Dedifferentiated amniotic fluid mesenchymal stem cell (primary cell): Measurements from ENCODE around the gene PACRG.

Experiments
- DNase-seq: peaks from one replicate; pipeline ENCODE4 v3.0.0-alpha.2; 2016; ENCODE audit errors: extremely low spot score

Gene PACRG

GRCh38 chr6:163136681-163137397, 409.1 kb downstream of the PACRG start:
- no peak for DNase-seq

DNA sequence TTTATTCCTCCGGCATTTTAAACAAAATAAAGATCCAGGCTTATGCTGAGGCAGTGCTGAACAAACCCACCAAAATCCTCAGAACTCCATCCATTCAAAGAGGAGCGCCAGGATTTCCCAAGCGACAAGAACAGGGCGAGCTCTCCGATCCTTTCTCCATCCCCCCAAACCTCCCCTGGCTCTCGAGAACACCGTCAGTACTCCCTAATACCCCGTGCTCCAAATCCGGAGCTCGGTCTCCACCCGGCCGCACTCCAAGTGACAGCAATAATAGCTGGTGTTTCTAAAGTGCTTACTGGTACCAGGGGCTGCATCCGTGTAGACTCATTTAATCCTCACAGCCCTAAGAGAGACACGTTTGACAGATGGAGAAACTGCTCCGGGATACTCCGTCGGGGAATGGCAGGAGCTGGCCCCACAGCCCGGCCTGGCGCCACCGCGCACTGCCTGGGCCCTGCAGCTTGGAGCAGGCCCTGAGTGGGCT, 409.7 kb downstream of the PACRG start:
- no peak for DNase-seq

- no peak for DNase-seq
Observed at GRCh38 chr6:163146036-163146435, 418.3 kb downstream of the PACRG start.

- DNase-seq, result no peak
Observed at GRCh38 chr6:163147994-163148393, 420.2 kb downstream of the PACRG start.

GRCh38 chr6:163148451-163149278, 420.9 kb downstream of the PACRG start:
- no peak for DNase-seq

DNA sequence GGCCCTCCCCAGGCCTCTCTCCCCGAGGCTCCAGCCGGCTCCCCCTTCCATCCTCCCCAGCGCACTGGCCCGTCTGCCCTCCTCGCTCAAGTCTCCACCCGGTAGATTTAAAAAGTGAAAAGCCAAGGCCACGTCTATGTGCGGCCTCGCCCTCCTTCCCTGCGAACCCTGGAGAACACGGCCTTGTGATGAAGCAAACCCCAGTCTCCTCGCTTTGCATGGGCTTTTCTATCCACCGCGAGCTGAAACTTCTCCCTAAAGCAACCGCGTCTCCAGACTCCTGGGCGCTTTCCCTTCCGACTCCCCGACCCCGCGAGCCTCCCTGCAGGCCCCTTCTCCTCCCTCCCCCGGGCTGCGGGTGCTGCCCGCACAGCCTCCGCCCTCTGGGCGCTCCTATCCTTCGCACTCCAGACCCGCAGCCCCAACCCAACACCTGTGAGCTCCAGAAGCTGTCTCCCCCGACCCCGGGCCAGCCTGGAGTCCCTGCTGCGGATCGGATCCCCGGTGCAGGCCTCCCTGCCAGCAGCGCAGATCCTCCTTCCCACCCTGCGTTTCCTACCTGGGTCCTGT, 421.6 kb downstream of the PACRG start:
- DNase-seq, result no peak

GRCh38 chr6:163151212-163151611, 423.4 kb downstream of the PACRG start:
- DNase-seq, result no peak

DNA sequence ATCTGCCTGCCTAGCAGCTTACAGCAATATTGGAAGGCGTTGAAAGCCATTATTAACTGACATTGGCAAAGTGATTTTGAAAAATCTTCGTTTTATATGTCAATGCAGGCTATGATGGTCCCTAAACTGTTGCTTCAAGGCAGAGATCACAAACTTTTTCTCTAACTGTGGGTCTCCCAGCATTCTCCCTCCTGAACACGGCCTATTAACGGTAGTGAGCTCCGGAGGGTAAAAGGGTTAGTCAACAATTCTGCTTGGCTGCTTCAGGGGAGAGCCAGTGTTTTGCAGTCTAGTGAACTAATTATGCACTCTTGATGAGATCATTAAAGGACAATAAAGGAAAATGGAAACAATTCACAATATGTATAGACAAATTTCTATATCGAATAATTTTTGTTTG, 424.9 kb downstream of the PACRG start:
- DNase-seq, result no peak

GRCh38 chr6:163159110-163159509, 431.3 kb downstream of the PACRG start:
- no peak for DNase-seq

DNA sequence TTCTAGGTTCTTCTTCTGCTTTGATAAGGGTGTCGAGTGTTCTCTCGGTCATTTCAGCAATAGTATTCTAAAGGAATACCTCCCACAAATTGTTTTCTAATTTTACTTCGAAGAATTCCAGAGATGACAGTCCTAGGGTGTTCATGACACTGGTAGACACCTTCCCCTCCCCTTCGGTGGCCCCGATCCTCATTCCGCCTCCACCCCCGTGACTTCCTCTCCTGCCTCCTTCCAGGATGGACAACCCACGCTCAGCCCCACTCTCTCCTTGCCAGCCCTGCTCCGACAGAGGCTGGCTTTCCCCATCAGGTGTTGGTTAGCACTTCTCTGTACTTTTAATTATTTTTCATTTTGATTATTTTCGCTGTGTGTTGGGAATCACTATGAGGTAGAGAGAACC, 431.9 kb downstream of the PACRG start:
- no peak for DNase-seq

GRCh38 chr6:163162007-163162873, 434.5 kb downstream of the PACRG start:
- no peak for DNase-seq

DNA sequence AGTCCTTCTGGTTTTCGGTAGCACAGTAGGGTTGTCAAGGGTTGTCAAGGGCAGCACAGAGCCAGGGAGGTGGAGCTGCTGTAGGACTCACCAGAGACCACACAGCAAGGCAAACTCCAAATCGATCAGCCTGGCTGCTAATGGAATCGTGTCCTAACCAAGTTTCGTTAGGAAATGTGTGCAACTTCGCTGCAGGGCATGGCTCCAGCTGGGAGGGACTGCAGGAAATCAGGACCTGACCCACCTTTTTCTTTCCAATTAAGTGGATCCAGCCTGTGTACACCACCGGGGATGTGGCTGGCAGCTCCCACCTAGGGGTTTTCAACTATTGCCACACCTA, 435.1 kb downstream of the PACRG start:
- DNase-seq, result no peak

DNA sequence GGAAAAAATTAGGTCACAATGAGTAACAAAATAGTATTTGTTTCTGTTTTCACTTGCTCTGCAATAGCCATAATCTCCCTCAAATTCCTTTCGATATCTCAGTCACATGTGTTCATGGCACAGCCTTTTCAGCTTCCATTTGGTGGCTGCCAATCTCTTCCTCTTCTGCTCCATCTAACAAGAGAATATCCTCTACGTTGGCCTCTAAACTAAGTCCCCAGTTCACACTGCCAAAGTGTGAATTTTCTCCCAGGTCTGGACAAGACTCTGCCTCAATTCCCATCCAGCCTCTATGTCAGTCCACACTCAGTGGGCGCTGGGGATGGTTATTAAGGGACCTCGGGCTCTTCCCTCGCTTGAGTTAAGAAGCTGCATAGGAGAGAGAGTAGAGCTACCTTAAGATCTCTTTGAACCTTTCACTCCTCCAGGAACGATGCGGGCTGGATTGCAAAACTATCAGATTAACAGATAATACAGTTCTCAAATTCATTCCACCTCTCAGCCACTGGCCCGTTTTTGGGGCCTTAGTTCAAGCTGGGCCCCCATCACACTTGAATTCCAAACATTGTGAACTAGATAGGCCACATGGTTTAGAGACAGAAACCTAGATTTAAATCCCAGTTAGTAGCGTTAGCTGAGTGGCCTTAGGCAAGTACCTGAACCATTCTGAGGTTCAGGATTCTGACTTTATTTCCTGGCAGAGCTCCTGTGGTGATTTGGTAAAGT, 436.6 kb downstream of the PACRG start:
- DNase-seq, result no peak

GRCh38 chr6:163165155-163165910, 437.6 kb downstream of the PACRG start:
- no peak for DNase-seq

DNA sequence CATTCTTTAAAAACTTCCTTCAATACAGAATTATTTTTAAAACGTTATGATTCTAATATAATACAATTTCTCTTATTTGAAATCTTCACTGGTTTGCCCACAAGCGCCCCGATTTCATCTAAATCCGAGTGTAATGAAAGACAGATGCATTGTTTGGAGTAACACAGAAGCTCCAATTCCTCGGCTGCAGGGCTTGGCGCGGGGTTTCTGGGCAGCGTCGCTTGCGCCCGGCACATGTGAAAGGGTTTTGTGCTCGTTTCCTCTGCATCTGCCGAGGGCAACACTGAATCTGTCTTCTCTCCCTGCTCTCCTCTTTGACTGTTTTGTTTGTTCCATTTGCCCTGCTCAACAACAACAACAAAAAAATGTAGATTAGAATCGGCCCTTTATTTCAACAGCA, 438.1 kb downstream of the PACRG start:
- no peak for DNase-seq

- no peak for DNase-seq
Observed at GRCh38 chr6:163166507-163166906, 438.7 kb downstream of the PACRG start.

- no peak for DNase-seq
Observed at GRCh38 chr6:163169521-163169920, 441.7 kb downstream of the PACRG start.

DNA sequence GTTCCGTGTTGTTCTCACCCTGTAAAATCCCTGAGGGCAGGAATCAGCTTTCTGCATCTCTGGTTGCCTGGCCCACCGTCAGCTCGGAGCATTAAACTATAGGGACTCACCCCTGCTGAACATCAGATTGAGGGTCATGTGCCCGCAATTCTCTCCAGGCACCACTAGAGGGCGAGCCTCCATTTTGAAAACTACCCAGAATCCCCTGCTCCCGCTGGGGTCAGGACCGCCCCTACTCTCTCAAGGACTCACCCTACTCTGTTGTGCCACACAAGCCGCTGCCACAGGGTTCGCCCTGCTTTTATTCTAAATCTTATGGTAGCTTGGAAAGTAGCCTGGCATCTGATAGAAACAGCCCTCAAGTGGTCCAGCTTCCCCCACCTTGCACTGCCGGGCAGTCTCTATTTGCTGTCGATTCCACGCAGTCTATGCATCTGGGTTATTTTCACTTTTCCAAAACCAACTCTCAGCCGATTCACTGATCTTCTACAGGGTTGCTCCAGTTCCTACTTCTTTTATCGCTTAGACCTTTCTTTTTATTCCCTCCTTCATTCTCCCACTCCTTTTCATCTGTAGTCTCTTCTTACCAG, 442.6 kb downstream of the PACRG start:
- no peak for DNase-seq

DNA sequence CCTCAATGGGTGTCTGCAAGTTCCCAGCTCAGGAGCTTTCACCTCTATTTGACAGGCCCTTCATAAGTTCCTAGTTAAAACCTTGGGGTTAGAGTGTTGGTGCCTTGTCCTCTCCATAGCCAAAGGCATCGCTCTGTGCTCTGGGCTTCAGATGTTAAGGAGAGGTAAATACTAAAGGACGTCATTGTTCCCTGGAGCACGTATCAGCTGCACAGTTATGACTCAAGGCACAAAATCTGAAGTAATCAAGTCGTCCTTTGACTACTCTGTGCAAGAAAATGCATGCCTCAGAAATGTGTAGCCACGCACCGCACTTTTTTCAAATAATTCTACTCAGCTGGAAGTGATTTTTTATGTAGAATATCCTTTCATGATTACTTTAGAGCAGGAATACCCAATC, 446.0 kb downstream of the PACRG start:
- no peak for DNase-seq

GRCh38 chr6:163175301-163175700, 447.5 kb downstream of the PACRG start:
- no peak for DNase-seq
